ENCODE measurements around the gene ADM2.

ADM2 gene

GRCh38 chr22:50485221-50486131 is 4.1 kb downstream of the ADM2 start:
- DNase-seq, result no peak

- DNase-seq, result no peak
These were observed 5.4 kb downstream of the ADM2 start, which contains the start of gene MIOX for GRCh38 chr22:50486561-50487289. Gene MIOX (plus strand): TSS chr22:50486859. CDS start chr22:50486898, 39 bp downstream.

GRCh38 chr22:50487290-50488005 is 6.1 kb downstream of the ADM2 start:
- DNase-seq, result no peak

DNA sequence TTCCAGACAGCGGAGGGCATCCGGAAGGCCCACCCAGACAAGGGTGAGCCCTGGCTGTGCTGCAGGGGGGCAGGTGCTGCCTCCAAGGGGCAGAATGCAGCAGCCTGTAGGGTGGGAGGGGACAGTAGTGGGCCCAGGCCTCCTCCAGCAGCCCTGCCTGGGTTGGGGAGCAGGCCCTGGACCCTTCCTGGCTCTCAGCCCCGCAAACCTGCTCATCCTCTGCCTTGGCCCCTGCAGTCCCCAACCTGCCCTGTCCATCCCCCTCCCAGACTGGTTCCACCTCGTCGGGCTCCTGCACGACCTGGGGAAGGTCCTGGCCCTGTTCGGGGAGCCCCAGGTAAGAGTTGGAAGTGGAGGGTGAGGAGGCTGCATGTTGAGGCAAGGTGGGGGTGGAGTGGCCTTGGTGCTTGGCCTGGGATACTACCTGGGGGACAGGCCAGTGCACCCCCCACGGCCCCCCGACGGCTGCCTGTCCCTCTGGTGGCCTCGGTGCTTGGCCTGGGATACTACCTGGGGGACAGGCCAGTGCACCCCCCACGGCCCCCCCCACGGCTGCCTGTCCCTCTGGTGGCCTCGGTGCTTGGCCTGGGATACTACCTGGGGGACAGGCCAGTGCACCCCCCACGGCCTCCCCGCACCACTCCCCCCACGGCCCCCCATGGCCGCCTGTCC is 6.8 kb downstream of the ADM2 start:
- DNase-seq, result no peak

GRCh38 chr22:50488886-50489285 is 7.5 kb downstream of the ADM2 start:
- DNase-seq, result no peak

- no peak for DNase-seq
These were observed 8.3 kb downstream of the ADM2 start for GRCh38 chr22:50489363-50490243.

GRCh38 chr22:50490531-50491308 is 9.4 kb downstream of the ADM2 start:
- no peak for DNase-seq

- no peak for DNase-seq
These were observed 15.8 kb downstream of the ADM2 start for GRCh38 chr22:50497093-50497492.

GRCh38 chr22:50498322-50498890 is 17.1 kb downstream of the ADM2 start:
- DNase-seq, result peak; percentile 33 to 78 (median 56)

- no peak for DNase-seq
These were observed 19.1 kb downstream of the ADM2 start for GRCh38 chr22:50500452-50500851.

GRCh38 chr22:50502096-50502495 is 20.8 kb downstream of the ADM2 start:
- DNase-seq, result no peak

GRCh38 chr22:50502628-50503474 is 21.5 kb downstream of the ADM2 start:
- no peak for DNase-seq

DNA sequence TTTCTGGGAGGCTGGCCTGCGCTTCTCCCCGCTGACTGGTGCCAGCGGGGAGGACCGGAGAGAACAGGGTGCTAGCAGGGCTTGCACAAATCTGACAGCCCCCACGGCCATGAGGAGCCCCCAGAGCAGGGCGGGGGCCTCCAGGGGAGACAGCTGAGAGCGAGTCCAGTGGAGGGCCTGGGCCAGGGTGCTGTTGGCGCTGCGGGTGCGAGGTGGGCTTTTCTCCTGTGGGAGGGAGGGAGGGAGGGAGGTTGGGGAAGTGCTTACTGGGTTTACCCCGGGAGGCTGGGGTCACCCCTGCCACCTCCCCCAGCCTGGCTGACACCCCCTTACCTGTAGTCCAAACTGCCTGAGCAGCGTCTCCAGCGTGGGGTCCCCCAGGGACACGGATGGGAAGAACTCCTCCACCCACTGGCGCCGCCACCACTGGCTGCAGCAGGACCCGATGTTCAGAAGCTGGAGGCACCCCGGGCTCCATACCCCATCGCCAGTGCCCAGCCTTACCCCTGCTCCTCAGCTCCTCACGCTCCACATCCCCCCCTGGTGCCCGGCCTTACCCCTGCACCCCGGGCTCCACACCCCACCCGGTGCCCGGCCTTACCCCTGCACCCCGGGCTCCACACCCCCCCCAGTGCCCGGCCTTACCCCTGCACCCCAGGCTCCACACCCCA is 22.3 kb downstream of the ADM2 start:
- DNase-seq, result no peak

GRCh38 chr22:50504369-50505211 is 23.2 kb downstream of the ADM2 start:
- DNase-seq, result no peak

DNA sequence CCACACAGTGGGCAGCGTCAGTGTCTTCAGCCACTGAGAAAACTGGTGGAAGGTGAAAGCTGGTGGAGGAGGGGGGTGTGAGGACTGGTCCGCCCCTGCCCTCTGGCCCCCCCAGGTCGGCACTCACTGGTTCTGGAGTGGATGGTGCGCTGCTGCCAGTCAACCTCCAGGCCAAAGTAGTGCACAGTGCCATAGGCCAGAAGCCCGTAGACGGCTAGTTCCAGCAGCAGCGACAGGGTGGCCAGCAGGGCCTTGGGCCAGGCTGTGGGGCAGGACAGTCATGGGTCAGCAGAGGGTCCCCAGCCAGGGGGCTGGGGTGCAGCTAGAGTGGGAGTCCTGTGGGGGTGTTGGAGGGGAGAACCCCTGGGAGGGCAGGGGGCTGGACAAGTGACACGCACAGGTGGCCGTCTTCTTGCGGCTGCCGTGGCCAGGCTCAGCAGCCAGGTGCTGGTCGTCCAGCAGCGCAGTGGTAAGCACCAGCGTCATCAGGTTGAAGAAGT is 24.0 kb downstream of the ADM2 start:
- no peak for DNase-seq

DNA sequence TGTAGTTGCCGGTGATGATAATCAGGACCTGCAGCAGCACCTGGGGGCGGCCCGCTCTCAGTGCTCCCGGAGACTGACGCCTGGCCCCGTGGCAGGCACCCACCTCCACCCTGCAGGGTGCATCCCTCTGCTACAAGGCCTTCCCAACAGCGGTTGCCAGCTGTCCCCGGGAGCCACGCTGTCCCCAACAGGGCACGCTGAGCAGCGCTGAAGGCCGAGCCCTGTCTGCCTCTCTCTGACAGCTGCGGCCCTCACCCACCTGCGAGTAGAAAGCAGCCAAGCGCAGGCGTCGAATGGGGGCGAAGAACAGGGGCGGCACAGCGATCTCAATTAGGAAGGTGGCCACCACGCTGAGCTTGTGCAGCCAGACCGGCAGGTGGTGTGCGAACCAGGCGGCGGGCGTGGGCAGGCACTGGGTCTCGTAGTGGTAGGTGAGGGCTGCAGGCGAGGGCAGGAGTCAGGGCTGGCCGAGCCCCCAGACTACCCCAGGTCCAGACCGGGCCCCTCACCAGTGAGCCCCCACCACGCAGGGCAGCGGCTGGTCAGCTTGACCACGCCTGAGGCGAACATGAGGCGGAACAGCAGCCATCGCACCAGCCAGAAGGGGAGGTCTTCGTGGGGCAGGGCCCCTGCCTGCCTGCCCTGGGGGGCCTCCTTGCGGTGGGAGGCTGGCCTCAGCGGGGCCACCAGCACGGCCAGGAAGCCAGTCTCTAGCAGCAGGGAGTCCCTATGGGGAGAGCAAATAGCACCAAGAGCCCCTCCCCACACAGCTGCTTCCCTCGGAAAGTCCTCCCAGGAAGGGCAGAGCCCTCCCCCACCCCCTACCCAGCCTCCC is 24.6 kb downstream of the ADM2 start:
- no peak for DNase-seq

Data from stimulated activated naive CD4-positive, alpha-beta T cell (primary cell).